CD14-positive monocyte (primary cell): ENCODE measurements around the gene UQCRFS1. TPM values are rescaled to one million over a fixed set of nuclear protein-coding genes. Genes with fewer than 3 reads are reported as not detected.

Source experiments
- DNase-seq, 3 donors: peaks; one replicate each; pipeline ENCODE4 v3.0.0-alpha.2; 2011 to 2022
- H2AFZ ChIP-seq: 2 replicates; pipeline ENCODE4 v1.6.0; 2012; ENCODE audit warnings: mild to moderate bottlenecking, low read depth, low read length, inconsistent platforms; ENCODE audit not compliant: insufficient read depth, poor library complexity, severe bottlenecking
- H3K27ac ChIP-seq, 2 donors: 1 replicate in 1 of 2; 2 replicates in 1 of 2; pipeline ENCODE4 v1.5.1; 2012 to 2013; ENCODE audit warnings: low read length in 2 of 2, control low read depth in 1 of 2, inconsistent platforms in 1 of 2, low read depth in 1 of 2, mild to moderate bottlenecking in 1 of 2
- H3K27me3 ChIP-seq, 2 donors: one replicate each; pipeline versions ENCODE4 v1.6.0 to v1.6.1; 2011 to 2013; ENCODE audit warnings: low read length in 2 of 2; ENCODE audit not compliant: control insufficient read depth in 2 of 2, insufficient read depth in 2 of 2
- H3K36me3 ChIP-seq, 2 donors: replicated peaks in 1 of 2; 1 replicate in 1 of 2; 2 replicates in 1 of 2; pipeline versions ENCODE4 v1.5.1 to v1.6.1; 2012 to 2013; ENCODE audit warnings: low read length in 2 of 2, control low read depth in 1 of 2, inconsistent platforms in 1 of 2, mild to moderate bottlenecking in 1 of 2; ENCODE audit not compliant: insufficient read depth in 2 of 2, control insufficient read depth in 1 of 2
- H3K4me1 ChIP-seq, 2 donors: 1 replicate in 1 of 2; 2 replicates in 1 of 2; pipeline versions ENCODE4 v1.5.1 to v1.6.1; 2012 to 2013; ENCODE audit warnings: low read length in 2 of 2, control low read depth in 1 of 2, inconsistent platforms in 1 of 2, mild to moderate bottlenecking in 1 of 2, moderate library complexity in 1 of 2; ENCODE audit not compliant: insufficient read depth in 2 of 2, control insufficient read depth in 1 of 2
- H3K4me2 ChIP-seq: replicated peaks from 2 replicates; pipeline ENCODE3; 2012; ENCODE audit warnings: low read length, moderate library complexity, mild to moderate bottlenecking; ENCODE audit not compliant: poor library complexity, severe bottlenecking; ENCODE audit errors: extremely low read depth
- H3K4me3 ChIP-seq, 3 experiments: fragments of 200-600 bp in 1 of 3; sonication (generic) in 1 of 3; replicated peaks in 1 of 3; 1 replicate in 2 of 3; 2 replicates in 1 of 3; pipeline ENCODE4 v1.5.1; 2011 to 2013; ENCODE audit warnings: low read length in 3 of 3, mild to moderate bottlenecking in 3 of 3, control low read depth in 2 of 3, low read depth in 2 of 3, inconsistent platforms in 1 of 3, moderate library complexity in 1 of 3
- H3K79me2 ChIP-seq: 2 replicates; pipeline ENCODE4 v1.6.0; 2012; ENCODE audit warnings: mild to moderate bottlenecking, control low read depth, inconsistent platforms, low read length, moderate library complexity; ENCODE audit not compliant: insufficient read depth
- H3K9ac ChIP-seq: 2 replicates; pipeline ENCODE4 v1.6.0; 2017; ENCODE audit warnings: low read length, mild to moderate bottlenecking; ENCODE audit not compliant: insufficient read depth, poor library complexity, severe bottlenecking
- H3K9me3 ChIP-seq, 2 donors: replicated peaks in 1 of 2; 1 replicate in 1 of 2; 2 replicates in 1 of 2; pipeline versions ENCODE4 v1.5.1 to v1.6.1; 2012 to 2013; ENCODE audit warnings: low read length in 2 of 2, control low read depth in 1 of 2; ENCODE audit not compliant: control insufficient read depth in 1 of 2, insufficient read depth in 1 of 2
- H4K20me1 ChIP-seq: 2 replicates; pipeline ENCODE4 v1.6.0; 2012; ENCODE audit warnings: mild to moderate bottlenecking, low read length, control low read depth, moderate library complexity; ENCODE audit not compliant: insufficient read depth
- H3K27ac Mint-ChIP-seq, 7 donors: one replicate each; pipeline ENCODE4 v1.8.0; 2020; ENCODE audit warnings: mild to moderate bottlenecking in 7 of 7, mixed read lengths in 7 of 7, moderate library complexity in 6 of 7, inconsistent platforms in 2 of 7
- H3K27me3 Mint-ChIP-seq, 3 donors: one replicate each; pipeline ENCODE4 v1.8.0; 2021 to 2022; ENCODE audit warnings: low read depth in 3 of 3, mild to moderate bottlenecking in 3 of 3, mixed read lengths in 3 of 3, moderate library complexity in 3 of 3, inconsistent platforms in 1 of 3
- H3K36me3 Mint-ChIP-seq, 2 donors: one replicate each; pipeline ENCODE4 v1.8.0; 2020; ENCODE audit warnings: mixed read lengths in 2 of 2, inconsistent platforms in 1 of 2, mild to moderate bottlenecking in 1 of 2
- H3K4me1 Mint-ChIP-seq: one replicate; pipeline ENCODE4 v1.8.0; 2020; ENCODE audit warnings: mild to moderate bottlenecking, mixed read lengths
- H3K4me3 Mint-ChIP-seq, 2 donors: one replicate each; pipeline ENCODE4 v1.8.0; 2020; ENCODE audit warnings: mild to moderate bottlenecking in 2 of 2, mixed read lengths in 2 of 2, moderate library complexity in 1 of 2
- H3K9me3 Mint-ChIP-seq, 7 donors: one replicate each; pipeline ENCODE4 v1.8.0; 2020 to 2022; ENCODE audit warnings: mixed read lengths in 7 of 7, mild to moderate bottlenecking in 6 of 7, moderate library complexity in 6 of 7, inconsistent platforms in 2 of 7
- CTCF ChIP-seq: fragments of 200-600 bp; IDR thresholded peaks from one replicate; pipeline ENCODE4 v1.8.0; 2022; ENCODE audit warnings: antibody characterized with exemption, mild to moderate bottlenecking
- WGBS: methylation state at CpG from one replicate; pipeline ENCODE4 v1.1.5; 2013; ENCODE audit warnings: missing lambda C conversion rate; ENCODE audit not compliant: insufficient coverage; 5-methylcytosine and 5-hydroxymethylcytosine counted together
- intact Hi-C, 2 donors: fragments of 100-400 bp; cut with micrococcal nuclease; formaldehyde crosslinking; loops; one replicate each; pipeline versions ENCODE4 v1.15.0 to v1.15.1; 2023
- polyA plus RNA-seq, 3 donors: library from polyadenylated mRNA; depleted of rRNA in 1 of 3; unstranded in 2 of 3; stranded (reverse) in 1 of 3; fragments of 300-500 nt in 2 of 3; fragments of >200 nt in 1 of 3; fragmentation: Illumina TruSeq in 2 of 3; gene quantifications; 1 replicate in 2 of 3; 2 replicates in 1 of 3; pipeline ENCODE4 v1.2.3, GENCODE V29; 2012 to 2021

Gene UQCRFS1
- polyA plus RNA-seq, 3 donors, result 26.2 to 108 (median 108) TPM

DNA sequence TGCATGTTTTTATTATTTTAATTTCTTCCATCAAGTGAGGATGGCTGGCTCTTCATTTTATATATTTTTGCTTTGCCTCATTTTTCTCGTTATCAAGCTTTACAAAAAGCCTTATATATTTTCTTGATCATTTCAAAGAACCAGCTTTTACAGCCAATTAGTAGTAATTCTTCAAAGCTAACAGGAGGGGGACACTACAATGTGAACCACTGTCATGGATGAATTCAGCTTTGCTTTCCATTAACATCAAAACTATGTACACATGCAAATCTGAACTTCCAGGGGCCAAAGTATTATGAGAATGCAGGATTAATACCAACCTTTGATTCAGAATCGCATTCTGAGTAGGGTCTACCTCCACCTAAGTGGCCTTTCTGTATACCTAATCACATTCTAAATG is 11.1 kb downstream of the UQCRFS1 start:
- H3K4me3 Mint-ChIP-seq, result no peak overlapping the region
- peaks cover 7 to 22% (median 15%) of the 10 kb centered on the region in 7 donors for H3K9me3 Mint-ChIP-seq
- peaks cover 13% of the 10 kb centered on the region for H3K79me2 ChIP-seq
- peak; percentile 14 for TF ChIP-seq CTCF
- peaks cover 4% of the 10 kb centered on the region for H3K4me1 Mint-ChIP-seq
- no peak overlapping the region for H3K9ac ChIP-seq
- H3K4me2 ChIP-seq, result no peak overlapping the region
- peaks cover 19 to 22% of the 10 kb centered on the region in 2 donors for H3K36me3 Mint-ChIP-seq
- intact Hi-C loops, result no loop called here
- H3K36me3 ChIP-seq, result peaks cover 10 to 18% of the 10 kb centered on the region in 2 donors
- peaks cover 4 to 14% of the 10 kb centered on the region in 2 donors for H3K9me3 ChIP-seq
- H3K27me3 Mint-ChIP-seq, result no peaks in the 10 kb centered on the region
- no peak overlapping the region for H3K27ac Mint-ChIP-seq
- H3K27ac ChIP-seq, result no peak overlapping the region
- H3K4me1 ChIP-seq, result no peaks in the 10 kb centered on the region
- H4K20me1 ChIP-seq, result peaks cover 34% of the 10 kb centered on the region
- WGBS, result no CpG with 5 or more reads among the region's 2 CpGs
- no peak overlapping the region for H3K4me3 ChIP-seq
- H2AFZ ChIP-seq, result no peak overlapping the region
- DNase-seq, result no peak
- H3K27me3 ChIP-seq, result no peaks in the 10 kb centered on the region

- Mint-ChIP-seq H3K27me3 (peaks cover 3 to 5% (median 5%) of the 10 kb centered on the region in 3 donors), H3K4me3 (no peak overlapping the region), H3K36me3 (no peaks in the 10 kb centered on the region), H3K9me3 (peaks cover 9 to 31% (median 17%) of the 10 kb centered on the region in 7 donors), H3K4me1 (peaks cover 7% of the 10 kb centered on the region), H3K27ac (no peak overlapping the region)
- no peaks in the 10 kb centered on the region for H4K20me1 ChIP-seq
- peaks cover 4 to 14% of the 10 kb centered on the region in 2 donors for H3K9me3 ChIP-seq
- no peak for TF ChIP-seq CTCF
- no peaks in the 10 kb centered on the region for H3K36me3 ChIP-seq
- no peaks in the 10 kb centered on the region for H3K27me3 ChIP-seq
- WGBS, result 100% methylated on average over 1 of the region's 2 CpGs
- no peak overlapping the region for H3K4me2 ChIP-seq
- H2AFZ ChIP-seq, result no peak overlapping the region
- no peaks in the 10 kb centered on the region for H3K4me1 ChIP-seq
- H3K27ac ChIP-seq, result no peak overlapping the region
- DNase-seq, result no peak
- no peaks in the 10 kb centered on the region for H3K79me2 ChIP-seq
- no peak overlapping the region for H3K9ac ChIP-seq
- intact Hi-C loops, result no loop called here
- no peak overlapping the region for H3K4me3 ChIP-seq
Measured at GRCh38 chr19:29194658-29195057, 18.3 kb downstream of the UQCRFS1 start.
